ENCODE results near the gene TCFL5.

- TF ChIP-seq, protein P1, sequence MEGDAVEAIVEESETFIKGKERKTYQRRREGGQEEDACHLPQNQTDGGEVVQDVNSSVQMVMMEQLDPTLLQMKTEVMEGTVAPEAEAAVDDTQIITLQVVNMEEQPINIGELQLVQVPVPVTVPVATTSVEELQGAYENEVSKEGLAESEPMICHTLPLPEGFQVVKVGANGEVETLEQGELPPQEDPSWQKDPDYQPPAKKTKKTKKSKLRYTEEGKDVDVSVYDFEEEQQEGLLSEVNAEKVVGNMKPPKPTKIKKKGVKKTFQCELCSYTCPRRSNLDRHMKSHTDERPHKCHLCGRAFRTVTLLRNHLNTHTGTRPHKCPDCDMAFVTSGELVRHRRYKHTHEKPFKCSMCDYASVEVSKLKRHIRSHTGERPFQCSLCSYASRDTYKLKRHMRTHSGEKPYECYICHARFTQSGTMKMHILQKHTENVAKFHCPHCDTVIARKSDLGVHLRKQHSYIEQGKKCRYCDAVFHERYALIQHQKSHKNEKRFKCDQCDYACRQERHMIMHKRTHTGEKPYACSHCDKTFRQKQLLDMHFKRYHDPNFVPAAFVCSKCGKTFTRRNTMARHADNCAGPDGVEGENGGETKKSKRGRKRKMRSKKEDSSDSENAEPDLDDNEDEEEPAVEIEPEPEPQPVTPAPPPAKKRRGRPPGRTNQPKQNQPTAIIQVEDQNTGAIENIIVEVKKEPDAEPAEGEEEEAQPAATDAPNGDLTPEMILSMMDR (IDR thresholded peaks at IDR 0.05; ENCODE audit: low read depth, low read length) = no peak
- TF ChIP-seq EZH2phosphoT487 (IDR thresholded peaks at IDR 0.05; ENCODE audit: low read depth) = no peak
These were observed 12.2 kb downstream of the TCFL5 start for GRCh38 chr20:62849431-62849830.

Data from OCI-LY3 (cell line).